K562 (cell line): ENCODE measurements around the gene GPR15. TPM values are rescaled to one million over a fixed set of nuclear protein-coding genes. Genes with fewer than 3 reads are reported as not detected.

ENCODE experiments used
- ASH1L ChIP-seq: fragments of 450-650 bp; IDR thresholded peaks from 2 replicates; pipeline ENCODE4 v1.6.1; 2018; ENCODE audit warnings: borderline replicate concordance, mild to moderate bottlenecking, low read depth; ENCODE audit not compliant: partially characterized antibody
- BRCA1 ChIP-seq, 2 experiments: fragments of 450-650 bp in 1 of 2; sonication (generic) in 1 of 2; formaldehyde crosslinking in 1 of 2; IDR thresholded peaks; 2 replicates each; pipeline versions ENCODE4 v1.5.0 to v1.6.1; 2017 to 2020; ENCODE audit warnings: mild to moderate bottlenecking in 1 of 2, missing genetic modification reagents in 1 of 2
- C11orf30 ChIP-seq: fragments of 450-650 bp; IDR thresholded peaks from 2 replicates; pipeline ENCODE4 v1.6.1; 2016; ENCODE audit warnings: low read depth, mild to moderate bottlenecking
- CBFA2T3 ChIP-seq: fragments of 450-650 bp; IDR thresholded peaks from 2 replicates; pipeline ENCODE4 v1.6.1; 2017
- CREM ChIP-seq: IDR thresholded peaks from 2 replicates; pipeline ENCODE4 v1.6.1; 2014; ENCODE audit warnings: antibody characterized with exemption, low read depth
- EP400 ChIP-seq: fragments of 450-650 bp; IDR thresholded peaks from 2 replicates; pipeline ENCODE4 v1.6.1; 2017; ENCODE audit warnings: antibody characterized with exemption, mild to moderate bottlenecking, moderate library complexity
- GABPA ChIP-seq: fragments of 200-800 bp; sonication (Bioruptor generic); conservative IDR thresholded peaks from 2 replicates; pipeline ENCODE4 v1.6.1; 2016; ENCODE audit warnings: low read depth, missing genetic modification characterization, missing compliant biosample characterization
- IRF2 ChIP-seq: sonication (generic); formaldehyde crosslinking; IDR thresholded peaks from 2 replicates; pipeline ENCODE4 v1.8.1; 2022; ENCODE audit warnings: mild to moderate bottlenecking, missing genetic modification reagents
- KAT2B ChIP-seq: IDR thresholded peaks from one replicate; pipeline ENCODE4 v1.6.1; 2012; ENCODE audit warnings: low read depth, mild to moderate bottlenecking, control low read depth, inconsistent platforms, low read length, moderate library complexity
- KLF6 ChIP-seq: fragments of 250-450 bp; sonication (Bioruptor Pico); IDR thresholded peaks from 2 replicates; pipeline ENCODE4 v1.4.0; 2020; ENCODE audit warnings: mild to moderate bottlenecking, moderate library complexity, borderline replicate concordance
- L3MBTL2 ChIP-seq: fragments of 450-650 bp; IDR thresholded peaks from 2 replicates; pipeline ENCODE4 v1.6.1; 2016; ENCODE audit warnings: mild to moderate bottlenecking, moderate library complexity
- MECOM ChIP-seq: fragments of 250-450 bp; sonication (Bioruptor Pico); IDR thresholded peaks from 2 replicates; pipeline ENCODE4 v1.8.0; 2022; ENCODE audit warnings: inconsistent platforms
- PHF20 ChIP-seq: fragments of 450-650 bp; IDR thresholded peaks from 2 replicates; pipeline ENCODE4 v1.6.1; 2018; ENCODE audit not compliant: partially characterized antibody
- RAD51 ChIP-seq: fragments of 450-650 bp; IDR thresholded peaks from 2 replicates; pipeline ENCODE4 v1.7.1; 2016; ENCODE audit warnings: low read depth, mild to moderate bottlenecking, borderline replicate concordance
- RBM25 ChIP-seq: fragments of 200-400 bp; formaldehyde crosslinking; IDR thresholded peaks from 2 replicates; pipeline ENCODE4 v1.6.1; 2018; ENCODE audit warnings: low read length, low read depth, moderate library complexity; ENCODE audit not compliant: severe bottlenecking
- SRF ChIP-seq, 2 experiments: fragments of 250-450, 450-650 bp in 1 of 2; sonication (Bioruptor Pico) in 1 of 2; sonication (generic) in 1 of 2; formaldehyde crosslinking; IDR thresholded peaks; 2 replicates each; pipeline versions ENCODE4 v1.5.0 to v1.5.1; 2020 to 2022; ENCODE audit warnings: mild to moderate bottlenecking in 1 of 2, missing genetic modification reagents in 1 of 2
- ZNF561 ChIP-seq: fragments of 450-650 bp; formaldehyde crosslinking; conservative IDR thresholded peaks from 2 replicates; pipeline ENCODE4 v1.4.0; 2020; ENCODE audit warnings: mild to moderate bottlenecking, moderate library complexity
- polyA plus RNA-seq, 8 experiments: library from polyadenylated mRNA; depleted of rRNA in 4 of 8; stranded (reverse) in 5 of 8; unstranded in 3 of 8; fragments of >200 nt; fragmentation: Nextera tagmentation in 2 of 8; fragmentation: Illumina TruSeq in 1 of 8; extraction: Ambion mirVana in 2 of 8; extraction: Trizol in 1 of 8; gene quantifications; 2 replicates each; pipeline versions ENCODE4 v1.2.1 to v1.2.3, GENCODE V29; 2011 to 2014; ENCODE audit warnings: inconsistent platforms in 1 of 8, missing spikeins in 1 of 8
- total RNA-seq, 7 experiments: library from RNA; depleted of rRNA in 6 of 7; stranded (reverse); fragments of >200 nt in 6 of 7; fragmentation: Illumina TruSeq in 2 of 7; extraction: Trizol in 2 of 7; gene quantifications; 2 replicates each; pipeline versions ENCODE4 v1.2.1 to v1.2.3, GENCODE V29; 2011 to 2021; ENCODE audit warnings: low replicate concordance in 1 of 7
- TF ChIP-seq, protein P1 (sequence below): fragments of 250-450 bp; sonication (Bioruptor Pico); IDR thresholded peaks from 2 replicates; pipeline ENCODE4 v1.4.0; 2020; ENCODE audit warnings: mild to moderate bottlenecking, moderate library complexity
- TF ChIP-seq, protein P2 (sequence below): fragments of 250-450 bp; sonication (Bioruptor Pico); IDR thresholded peaks from 2 replicates; pipeline ENCODE4 v1.4.0; 2020

GPR15 gene
- total and polyA plus RNA-seq, 9 of the 15 experiments (the other 6 are each of a cell fraction or from before 2014, with no cell fraction given), result 0.13 TPM; not detected in 8

DNA sequence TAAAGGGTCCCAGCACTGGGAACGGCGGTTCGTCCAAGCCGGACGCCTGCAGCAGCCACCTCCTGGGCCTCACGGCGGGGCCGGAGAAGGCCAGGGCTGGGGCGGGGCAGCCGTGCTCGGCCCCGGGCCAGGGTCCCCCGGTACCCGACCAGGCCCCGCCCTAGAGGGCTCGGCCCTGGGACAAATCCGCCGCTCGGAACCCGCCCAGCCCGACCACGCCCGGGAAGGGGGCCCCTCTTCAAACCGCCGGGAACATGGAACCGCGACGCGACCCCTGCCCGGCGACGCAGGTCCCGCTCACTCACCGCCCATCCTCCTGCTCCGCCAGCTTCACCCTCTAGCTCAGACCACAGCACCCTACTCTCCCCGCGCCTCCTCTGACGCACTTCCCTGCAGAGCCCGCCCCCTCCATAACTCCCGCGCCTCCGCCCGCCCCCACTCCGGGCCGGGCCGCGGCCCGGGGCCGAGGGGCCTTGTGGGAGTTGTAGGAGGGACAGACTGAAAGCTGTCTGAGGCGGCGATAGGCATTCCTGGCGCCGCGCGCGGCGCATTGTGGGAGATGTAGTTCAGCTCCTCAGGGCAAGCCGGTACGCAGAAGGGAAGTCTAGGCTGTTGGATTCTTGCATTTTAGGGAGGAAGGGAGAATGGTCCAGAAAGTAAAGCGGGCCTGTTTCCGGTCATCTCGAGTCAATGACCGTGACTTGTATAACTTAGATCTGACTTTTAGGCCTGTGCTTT, 9.1 kb upstream of the GPR15 start, which contains the start of gene CLDND1 (continued):
- TF ChIP-seq, protein P1, sequence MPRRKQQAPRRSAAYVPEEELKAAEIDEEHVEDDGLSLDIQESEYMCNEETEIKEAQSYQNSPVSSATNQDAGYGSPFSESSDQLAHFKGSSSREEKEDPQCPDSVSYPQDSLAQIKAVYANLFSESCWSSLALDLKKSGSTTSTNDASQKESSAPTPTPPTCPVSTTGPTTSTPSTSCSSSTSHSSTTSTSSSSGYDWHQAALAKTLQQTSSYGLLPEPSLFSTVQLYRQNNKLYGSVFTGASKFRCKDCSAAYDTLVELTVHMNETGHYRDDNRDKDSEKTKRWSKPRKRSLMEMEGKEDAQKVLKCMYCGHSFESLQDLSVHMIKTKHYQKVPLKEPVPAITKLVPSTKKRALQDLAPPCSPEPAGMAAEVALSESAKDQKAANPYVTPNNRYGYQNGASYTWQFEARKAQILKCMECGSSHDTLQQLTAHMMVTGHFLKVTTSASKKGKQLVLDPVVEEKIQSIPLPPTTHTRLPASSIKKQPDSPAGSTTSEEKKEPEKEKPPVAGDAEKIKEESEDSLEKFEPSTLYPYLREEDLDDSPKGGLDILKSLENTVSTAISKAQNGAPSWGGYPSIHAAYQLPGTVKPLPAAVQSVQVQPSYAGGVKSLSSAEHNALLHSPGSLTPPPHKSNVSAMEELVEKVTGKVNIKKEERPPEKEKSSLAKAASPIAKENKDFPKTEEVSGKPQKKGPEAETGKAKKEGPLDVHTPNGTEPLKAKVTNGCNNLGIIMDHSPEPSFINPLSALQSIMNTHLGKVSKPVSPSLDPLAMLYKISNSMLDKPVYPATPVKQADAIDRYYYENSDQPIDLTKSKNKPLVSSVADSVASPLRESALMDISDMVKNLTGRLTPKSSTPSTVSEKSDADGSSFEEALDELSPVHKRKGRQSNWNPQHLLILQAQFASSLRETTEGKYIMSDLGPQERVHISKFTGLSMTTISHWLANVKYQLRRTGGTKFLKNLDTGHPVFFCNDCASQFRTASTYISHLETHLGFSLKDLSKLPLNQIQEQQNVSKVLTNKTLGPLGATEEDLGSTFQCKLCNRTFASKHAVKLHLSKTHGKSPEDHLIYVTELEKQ (CRISPR knock-in tag), result no peak
- TF ChIP-seq SRF (CRISPR knock-in tag; IDR thresholded peaks at IDR 0.05), result 0 out of 4 replicates have a peak, but pooled peaks of 1 of the 2 experiments have one; percentile 39
- no peak for TF ChIP-seq ZNF561 (CRISPR knock-in tag)
- no peak for TF ChIP-seq RAD51
- no peak for TF ChIP-seq PHF20
- TF ChIP-seq CREM, result no peak; the same call in none of the 2 replicates
- no peak for TF ChIP-seq BRCA1 (IDR thresholded peaks at IDR 0.05)
- no peak for TF ChIP-seq BRCA1 (CRISPR knock-in tag; IDR thresholded peaks at IDR 0.05)
- TF ChIP-seq RBM25, result no peak
- TF ChIP-seq C11orf30, result no peak
- TF ChIP-seq CBFA2T3, result no peak
- no peak for TF ChIP-seq KAT2B
- no peak for TF ChIP-seq L3MBTL2
- TF ChIP-seq IRF2 (CRISPR knock-in tag), result no peak
- TF ChIP-seq ASH1L, result no peak
- TF ChIP-seq, protein P2, sequence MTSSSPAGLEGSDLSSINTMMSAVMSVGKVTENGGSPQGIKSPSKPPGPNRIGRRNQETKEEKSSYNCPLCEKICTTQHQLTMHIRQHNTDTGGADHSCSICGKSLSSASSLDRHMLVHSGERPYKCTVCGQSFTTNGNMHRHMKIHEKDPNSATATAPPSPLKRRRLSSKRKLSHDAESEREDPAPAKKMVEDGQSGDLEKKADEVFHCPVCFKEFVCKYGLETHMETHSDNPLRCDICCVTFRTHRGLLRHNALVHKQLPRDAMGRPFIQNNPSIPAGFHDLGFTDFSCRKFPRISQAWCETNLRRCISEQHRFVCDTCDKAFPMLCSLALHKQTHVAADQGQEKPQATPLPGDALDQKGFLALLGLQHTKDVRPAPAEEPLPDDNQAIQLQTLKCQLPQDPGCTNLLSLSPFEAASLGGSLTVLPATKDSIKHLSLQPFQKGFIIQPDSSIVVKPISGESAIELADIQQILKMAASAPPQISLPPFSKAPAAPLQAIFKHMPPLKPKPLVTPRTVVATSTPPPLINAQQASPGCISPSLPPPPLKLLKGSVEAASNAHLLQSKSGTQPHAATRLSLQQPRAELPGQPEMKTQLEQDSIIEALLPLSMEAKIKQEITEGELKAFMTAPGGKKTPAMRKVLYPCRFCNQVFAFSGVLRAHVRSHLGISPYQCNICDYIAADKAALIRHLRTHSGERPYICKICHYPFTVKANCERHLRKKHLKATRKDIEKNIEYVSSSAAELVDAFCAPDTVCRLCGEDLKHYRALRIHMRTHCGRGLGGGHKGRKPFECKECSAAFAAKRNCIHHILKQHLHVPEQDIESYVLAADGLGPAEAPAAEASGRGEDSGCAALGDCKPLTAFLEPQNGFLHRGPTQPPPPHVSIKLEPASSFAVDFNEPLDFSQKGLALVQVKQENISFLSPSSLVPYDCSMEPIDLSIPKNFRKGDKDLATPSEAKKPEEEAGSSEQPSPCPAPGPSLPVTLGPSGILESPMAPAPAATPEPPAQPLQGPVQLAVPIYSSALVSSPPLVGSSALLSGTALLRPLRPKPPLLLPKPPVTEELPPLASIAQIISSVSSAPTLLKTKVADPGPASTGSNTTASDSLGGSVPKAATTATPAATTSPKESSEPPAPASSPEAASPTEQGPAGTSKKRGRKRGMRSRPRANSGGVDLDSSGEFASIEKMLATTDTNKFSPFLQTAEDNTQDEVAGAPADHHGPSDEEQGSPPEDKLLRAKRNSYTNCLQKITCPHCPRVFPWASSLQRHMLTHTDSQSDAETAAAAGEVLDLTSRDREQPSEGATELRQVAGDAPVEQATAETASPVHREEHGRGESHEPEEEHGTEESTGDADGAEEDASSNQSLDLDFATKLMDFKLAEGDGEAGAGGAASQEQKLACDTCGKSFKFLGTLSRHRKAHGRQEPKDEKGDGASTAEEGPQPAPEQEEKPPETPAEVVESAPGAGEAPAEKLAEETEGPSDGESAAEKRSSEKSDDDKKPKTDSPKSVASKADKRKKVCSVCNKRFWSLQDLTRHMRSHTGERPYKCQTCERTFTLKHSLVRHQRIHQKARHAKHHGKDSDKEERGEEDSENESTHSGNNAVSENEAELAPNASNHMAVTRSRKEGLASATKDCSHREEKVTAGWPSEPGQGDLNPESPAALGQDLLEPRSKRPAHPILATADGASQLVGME (CRISPR knock-in tag), result no peak
- TF ChIP-seq MECOM (CRISPR knock-in tag), result no peak
- no peak for TF ChIP-seq KLF6 (CRISPR knock-in tag)
- TF ChIP-seq GABPA (tag), result peak; percentile 73
- TF ChIP-seq EP400, result no peak; the same call in 1 of the 2 replicates
